GM20431 (cell line): ENCODE data around the gene UBXN4.
"Not testable (repeated sequence)": the region's sequence is repeated elsewhere in the genome, so short reads cannot be mapped to it uniquely, and the experiment has no call there.

Source experiments
- in situ Hi-C: fragments of 300-500 bp; cut with MseI, MboI; formaldehyde crosslinking; loops from one replicate; pipeline ENCODE4 v1.15.0; 2020; ENCODE audit warnings: low sequenced_read_pairs; ENCODE audit not compliant: unreplicated experiment

UBXN4 gene

DNA sequence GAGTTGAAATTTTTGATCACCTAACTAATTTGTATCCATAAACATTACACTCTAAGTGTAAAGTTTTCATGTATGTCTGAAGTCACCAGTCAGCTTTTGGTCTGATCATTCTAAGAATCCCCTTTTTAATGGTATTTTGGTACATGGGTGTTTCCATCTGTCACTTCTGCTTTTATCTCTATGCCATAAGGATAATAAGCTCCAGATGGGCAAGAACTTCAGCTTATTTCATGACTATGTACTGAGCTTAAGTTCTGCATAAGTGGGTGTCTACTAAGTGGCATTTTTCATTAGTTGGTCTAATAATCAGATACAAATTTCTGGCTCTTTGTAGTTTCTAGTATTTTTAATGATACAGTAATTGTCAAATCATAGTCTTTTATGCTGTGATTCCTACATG, 20.4 kb downstream of the UBXN4 start:
- in situ Hi-C loops: no loop called here

DNA sequence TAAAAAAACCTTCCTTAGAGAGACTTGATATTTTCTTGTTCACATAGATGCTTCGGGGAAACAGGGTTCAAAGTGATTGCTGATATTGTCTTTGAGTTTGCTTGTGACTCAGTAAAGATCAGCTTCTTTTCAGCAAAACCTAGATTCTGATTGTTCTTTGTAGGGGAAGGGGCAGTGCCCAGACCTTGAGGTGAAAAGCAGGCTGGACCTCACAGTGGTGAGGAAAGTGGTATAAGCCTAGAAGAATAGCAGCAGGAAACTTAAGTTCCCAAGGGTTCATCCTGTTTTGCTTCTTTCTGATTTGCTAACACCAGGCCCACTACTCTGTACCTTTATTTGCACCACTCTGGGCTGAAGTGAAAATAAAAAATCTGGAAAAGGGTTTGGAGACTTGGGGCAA, 20.9 kb downstream of the UBXN4 start:
- in situ Hi-C loops: no loop called here

DNA sequence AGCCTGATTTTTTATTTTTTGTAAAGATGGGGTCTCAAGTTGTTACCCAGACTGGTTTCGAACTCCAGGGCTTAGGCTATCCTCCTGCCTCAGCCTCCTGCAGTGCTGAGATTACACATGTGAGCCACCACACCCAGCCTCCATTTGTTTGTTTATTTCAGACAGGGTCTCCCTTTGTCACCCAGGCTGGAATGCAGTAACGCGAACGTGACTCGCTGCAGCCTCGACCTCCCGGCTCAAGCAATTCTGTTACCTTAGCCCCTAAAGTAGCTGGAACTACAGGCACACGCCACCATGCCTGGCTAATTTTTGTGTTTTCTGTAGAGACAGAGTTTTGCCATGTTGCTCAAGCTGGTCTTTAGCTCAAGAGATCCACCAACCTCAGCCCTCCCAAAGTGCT, 27.2 kb downstream of the UBXN4 start:
- in situ Hi-C loops: no loop called here

DNA sequence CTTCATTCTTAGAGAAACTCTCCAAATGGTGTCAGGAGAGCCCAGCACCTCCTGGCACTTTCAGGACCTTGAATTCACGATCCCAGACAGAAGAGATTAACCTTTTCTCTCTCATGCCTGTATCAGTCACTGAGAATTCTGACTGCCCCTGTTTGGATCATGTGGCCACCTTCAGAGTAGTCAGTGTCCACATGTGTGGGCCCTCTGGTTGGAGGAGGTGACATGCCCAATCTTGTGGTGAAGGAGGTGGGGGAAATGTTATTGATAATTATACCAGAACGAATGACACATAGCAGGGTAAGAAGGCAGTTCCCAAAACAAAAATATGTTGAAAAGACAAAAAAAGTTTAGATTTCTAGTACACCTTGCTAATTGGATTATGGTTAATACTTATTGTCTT, 31.7 kb downstream of the UBXN4 start:
- in situ Hi-C loops: no loop called here

DNA sequence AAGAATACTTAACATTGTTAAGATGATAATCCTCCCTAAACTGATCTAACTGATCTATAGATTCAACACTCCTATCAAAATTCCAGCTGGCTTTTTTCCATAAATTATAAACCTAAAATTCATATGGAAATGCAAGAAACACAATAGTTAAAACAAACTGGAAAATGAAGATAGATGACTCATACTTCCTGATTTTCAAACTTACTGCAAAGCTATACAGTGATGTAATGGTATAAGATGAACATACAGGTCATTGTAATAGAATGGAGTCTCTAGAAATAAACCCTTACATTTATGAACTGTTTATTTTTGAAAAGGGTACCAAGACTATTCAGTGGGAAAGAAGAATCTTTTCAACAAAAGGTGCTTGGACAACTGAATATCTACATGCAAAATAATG, 32.3 kb downstream of the UBXN4 start:
- in situ Hi-C loops: no loop called here

DNA sequence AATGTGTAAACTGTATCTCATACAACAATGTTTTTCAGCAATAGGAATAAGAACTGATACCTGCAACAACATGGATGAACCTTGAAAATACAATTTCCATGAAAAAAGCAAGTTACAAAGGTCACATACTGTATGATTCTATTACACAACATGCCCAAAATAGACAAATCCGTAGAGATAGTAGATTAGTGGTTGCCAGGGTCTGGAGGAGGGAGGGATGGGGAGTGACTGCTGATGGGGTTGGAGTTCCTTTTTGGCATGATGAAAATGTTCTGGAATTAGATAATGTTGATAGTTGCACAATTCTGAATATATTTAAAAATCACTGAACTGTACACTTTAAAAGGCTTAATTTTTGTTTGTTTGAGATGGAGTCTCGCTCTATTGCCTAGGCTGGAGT, 33.8 kb downstream of the UBXN4 start:
- in situ Hi-C loops: no loop called here

DNA sequence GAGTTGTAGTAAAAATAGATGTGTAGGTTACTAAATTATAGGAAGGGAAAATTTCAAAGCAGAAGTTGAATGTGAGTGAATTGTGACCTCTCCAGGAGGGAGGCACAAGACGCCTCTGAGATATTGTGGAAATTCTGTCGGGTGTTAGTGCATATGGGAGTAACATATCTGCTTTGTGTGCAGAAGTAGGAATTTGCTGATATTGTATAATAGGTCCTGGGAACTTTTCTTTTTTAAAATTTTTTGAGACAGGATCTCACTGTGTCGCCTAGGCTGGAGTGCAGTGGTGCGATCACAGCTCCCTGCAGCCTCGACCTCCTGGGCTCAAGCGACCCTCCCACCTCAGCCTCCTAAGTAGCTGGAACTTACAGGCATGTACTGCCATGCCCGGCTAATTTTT, 34.7 kb downstream of the UBXN4 start:
- in situ Hi-C loops: no loop called here

DNA sequence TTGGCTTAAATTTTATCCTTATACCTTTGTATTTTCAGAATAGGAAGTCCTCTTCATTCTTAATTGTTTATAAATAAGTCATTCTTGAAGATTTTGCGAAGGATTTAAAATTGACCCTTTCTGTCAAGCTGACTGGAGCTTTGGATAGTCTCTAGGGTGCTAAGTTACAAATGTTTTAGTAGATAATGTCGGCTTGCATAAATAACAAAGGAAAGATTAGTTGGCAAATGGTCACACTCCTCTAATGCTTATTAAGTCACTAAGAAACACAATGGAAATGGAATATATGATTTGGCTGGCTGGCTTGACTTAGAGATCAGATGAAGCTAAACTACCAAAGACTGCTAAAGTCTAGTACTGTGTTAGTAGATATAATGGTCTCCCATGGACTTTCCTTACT, 40.6 kb downstream of the UBXN4 start:
- in situ Hi-C loops: no loop called here

DNA sequence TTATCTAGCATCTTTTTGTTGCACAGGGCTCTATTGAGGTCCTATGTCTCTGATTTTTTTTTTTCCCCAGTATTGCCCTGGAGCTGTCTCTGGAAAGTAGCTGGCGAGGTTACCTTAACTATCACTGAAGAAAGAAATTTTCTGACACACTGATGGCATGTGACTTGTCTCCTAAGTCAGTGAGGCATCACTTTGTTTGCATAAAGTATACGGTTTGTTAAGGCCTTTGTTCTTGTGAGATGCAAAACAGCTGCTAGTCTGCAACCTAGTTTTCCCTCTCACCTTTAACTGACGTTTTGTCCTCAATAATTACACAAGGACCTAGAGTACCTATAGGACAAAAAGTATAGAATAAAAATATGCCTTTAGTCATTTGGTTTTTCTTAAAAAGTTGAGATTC, 41.8 kb downstream of the UBXN4 start:
- in situ Hi-C loops: no loop called here

DNA sequence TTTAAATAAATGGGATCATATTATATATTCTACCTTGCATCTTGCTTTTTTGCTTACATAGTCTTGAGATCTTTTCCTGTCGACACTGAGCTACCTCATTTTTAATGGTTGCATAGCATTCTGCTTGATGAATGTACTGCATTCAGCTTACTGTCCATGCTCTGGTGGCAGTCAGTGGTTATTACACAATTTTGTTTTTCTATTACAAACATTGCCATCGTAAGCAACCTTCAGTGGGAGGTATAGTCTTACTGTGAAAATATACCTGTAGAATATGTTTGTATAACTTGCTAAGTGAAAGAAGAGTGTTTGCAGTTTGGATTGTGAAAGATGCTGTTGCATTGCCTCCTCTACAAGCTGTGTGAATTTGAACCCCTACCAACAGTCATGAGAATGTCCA, 43.4 kb downstream of the UBXN4 start:
- in situ Hi-C loops: no loop called here

DNA sequence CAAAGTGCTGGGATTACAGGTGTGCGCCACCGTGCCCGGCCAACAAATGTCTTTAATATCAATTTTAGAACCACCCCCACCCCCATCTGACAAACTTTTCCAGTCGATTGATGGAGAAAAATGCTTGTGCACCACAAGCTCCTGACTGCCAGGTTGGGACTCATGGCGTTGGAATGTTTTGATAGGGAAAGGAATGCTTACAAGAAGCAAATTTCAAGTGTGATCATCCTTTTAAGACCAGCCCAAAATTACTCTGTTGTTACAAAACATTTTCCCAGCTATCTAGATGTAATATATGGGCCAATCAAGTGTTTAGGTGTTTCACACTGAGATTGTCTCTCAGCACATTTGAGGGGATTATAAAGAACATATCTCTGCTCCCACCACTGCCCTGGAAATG, 45.2 kb downstream of the UBXN4 start:
- in situ Hi-C loops: no loop called here

DNA sequence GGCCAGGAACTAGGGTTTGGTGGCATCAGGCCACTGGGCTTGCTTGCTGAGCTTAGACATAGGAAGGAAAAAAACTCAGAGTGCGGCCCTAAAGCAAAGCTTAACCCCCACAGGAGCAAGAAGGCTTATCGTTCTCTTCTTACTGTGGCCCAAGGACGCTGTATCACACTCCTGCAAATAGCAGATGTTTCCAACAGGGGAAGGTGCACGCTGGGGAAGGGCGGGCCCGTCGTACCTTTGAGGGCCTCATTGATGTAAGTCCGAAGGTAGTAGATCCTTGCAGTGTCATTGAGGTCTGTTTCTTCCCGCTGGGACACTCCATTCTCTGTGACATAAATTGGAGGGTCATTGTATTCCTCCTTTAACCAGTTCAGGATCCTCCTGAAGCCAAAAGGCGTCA, 48.8 kb downstream of the UBXN4 start:
- in situ Hi-C loops: no loop called here

DNA sequence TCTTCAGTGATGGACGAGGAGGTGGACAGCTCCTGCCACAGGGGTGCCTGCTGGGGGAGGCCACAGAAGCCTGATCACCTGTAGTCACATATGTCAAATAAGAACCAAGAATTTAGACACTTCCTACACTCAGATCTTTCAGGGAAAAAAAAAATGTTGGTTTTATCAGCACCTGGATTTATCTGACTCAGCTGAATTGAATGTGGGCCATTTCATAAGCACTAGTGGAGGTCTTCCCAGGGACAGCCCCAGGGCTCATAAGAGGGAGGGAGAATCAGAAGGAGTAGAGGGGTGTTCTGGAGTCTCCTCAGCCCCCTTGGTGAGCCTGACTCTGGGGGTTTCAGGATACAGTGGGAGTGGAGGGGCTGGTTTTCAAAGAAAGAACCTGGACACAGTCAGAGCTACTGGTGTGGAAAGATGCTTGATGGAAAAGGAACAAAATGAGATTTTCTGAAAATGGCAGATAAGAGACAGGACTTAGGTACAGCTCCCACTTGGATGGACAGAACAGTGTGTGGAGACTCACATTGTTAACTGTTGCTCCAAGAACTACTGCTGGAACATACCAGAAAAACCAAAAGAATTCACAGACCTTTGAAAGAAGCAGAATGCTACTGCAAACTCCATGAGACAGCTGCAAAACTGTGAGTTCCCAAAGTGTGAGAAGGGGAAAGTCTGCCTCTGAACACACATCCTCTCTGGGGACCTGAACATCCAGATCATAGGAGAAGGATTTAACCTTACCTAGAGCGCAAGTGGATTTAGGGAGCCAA, 49.9 kb downstream of the UBXN4 start:
- in situ Hi-C loops: no loop called here

DNA sequence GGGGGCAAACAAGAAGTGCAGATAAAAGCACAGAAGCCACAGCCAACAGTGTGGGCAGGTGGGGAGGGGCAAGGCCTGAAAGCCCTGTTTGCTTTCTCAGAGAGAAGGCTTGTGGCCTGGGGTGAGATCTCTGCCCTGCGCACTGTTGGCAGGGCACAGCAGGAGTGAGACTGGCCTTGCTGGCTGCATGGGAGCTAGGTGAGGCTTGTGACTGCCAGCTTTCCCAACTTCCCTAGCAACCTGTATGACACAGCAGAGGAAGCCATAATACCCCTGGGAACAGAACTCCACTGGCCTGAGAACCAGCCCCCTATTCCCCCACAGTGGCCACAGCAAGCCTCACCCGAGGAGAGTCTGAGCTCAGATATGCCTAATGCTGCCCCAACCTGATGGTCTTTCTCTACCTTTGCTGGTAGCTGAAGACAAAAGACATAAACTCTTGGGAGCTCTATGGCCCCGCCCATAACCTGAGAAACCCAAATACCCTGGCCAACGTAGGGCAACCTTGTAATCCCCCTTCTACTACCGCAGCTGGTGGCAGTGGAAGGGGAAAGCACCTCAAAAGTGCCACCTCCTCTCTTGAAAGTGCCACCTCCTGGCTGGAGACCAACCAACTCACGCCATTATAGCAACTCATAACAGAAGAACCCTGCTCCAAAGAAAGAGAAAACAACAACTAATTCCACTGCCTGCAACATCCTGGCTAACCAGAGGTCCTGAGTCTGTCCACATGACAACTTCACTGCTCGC, 50.9 kb downstream of the UBXN4 start:
- in situ Hi-C loops: no loop called here

DNA sequence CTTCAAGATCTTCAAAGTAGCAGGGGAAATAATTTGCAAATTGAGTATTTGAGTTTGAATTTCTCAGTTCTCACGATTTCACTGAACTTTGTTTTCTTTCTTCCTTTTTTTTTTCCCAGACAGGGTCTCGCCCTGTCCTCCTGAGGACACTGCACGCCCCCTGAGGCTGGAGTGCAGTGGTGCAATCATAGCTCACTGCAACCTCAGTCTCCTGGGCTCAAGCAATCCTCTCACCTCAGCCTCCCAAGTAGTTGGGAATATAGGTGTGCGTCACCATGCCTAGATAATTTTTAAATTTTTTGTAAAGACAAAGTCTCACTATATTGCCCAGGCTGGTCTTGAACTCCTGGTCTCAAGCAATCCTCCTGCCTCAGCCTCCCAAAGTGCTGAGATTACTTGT, 54.0 kb downstream of the UBXN4 start:
- in situ Hi-C loops: not testable (repeated sequence)

DNA sequence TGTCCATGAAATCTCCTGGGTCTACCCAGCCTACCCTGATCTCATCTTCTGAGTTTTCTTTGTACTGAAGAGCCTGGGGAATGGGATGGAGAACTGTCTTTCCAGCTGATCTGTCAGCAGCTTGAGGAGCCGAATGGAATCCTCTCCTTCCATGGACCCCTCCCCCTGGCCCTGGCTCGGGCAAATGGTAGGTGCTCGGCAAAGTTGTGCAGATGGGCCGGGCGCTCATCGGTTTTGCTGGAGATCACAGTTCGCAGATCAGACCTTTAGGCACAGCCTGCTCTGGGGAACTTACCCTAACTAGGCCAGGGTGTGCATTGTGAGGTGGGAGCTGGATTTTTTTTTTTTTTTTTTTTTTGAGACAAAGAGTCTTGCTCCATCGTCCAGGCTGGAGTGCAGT, 55.0 kb downstream of the UBXN4 start:
- in situ Hi-C loops: no loop called here

DNA sequence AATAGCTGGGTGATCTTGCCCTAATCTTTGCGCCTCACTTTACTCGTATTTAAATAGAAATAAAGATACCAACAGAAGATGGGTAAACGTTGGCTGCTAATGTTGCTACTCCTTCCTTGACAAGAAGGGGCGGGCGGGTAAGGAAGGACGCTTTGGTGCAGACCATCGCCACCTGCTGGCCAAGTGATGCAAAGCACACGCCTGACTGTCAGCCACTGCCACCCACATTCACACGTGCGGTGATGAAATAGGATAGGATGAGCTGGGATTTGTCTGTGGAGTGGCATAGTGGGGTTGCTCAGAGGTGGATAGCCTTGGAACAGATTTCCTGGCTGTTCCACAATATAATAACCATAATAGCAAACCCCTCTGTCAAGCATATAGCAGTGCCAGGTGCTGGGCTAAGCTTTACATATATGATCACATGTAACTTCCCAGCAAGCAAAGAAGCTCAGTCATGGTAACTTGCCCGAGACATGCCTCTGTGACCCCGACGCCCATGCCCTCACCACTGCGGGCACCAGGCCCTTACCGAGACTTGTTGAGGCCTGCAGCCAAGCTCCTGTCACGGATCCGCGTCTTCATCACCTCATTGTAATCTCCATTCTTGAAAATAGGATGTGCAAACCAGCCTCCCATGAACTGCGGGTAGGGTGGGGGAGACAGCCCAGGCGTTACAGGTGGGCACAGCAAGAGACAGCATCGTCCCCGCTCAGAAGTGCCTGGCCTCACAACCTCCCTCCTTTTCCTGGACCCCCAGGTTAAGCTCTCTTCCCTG, 56.0 kb downstream of the UBXN4 start:
- in situ Hi-C loops: no loop called here

DNA sequence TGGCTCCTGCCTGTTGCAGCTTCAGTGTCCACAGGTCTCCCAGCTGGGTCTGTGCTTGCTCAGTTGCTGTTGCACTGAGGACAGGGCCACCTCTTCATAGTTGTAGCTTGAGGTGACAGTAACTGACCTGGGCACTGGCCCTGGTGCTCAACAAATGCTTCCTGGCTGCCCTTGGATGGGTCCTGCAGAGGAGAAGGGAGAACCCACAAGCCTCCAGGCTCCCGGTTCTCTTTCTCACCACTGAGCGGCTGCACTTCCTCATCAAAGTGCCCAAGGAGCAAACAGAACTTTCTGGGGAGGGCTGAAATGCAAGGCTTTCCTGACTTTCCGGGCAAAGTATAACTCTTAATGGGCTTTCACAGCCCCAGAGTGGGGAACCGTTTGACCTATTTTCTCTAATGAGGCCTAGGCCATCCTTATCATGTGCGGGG, 56.6 kb downstream of the UBXN4 start:
- in situ Hi-C loops: no loop called here

DNA sequence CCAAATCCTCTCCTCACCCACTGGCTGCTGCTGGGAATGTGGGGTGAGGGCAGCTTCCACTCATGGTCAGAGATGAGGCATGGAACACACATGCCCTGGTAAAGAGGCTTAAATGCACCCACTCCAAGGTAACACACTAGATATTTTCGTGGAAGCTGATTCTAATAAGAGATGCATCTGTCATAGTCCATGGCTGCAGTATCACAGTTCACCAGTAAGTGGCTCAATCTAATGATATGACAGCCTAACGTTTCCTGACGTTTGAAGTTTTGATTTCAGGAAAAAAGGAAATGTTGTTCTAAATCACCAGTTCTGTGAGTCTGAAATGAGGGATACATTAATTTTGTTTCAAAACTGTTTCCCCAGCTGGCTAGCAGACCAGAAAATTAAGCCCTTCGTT, 57.1 kb downstream of the UBXN4 start:
- in situ Hi-C loops: no loop called here

DNA sequence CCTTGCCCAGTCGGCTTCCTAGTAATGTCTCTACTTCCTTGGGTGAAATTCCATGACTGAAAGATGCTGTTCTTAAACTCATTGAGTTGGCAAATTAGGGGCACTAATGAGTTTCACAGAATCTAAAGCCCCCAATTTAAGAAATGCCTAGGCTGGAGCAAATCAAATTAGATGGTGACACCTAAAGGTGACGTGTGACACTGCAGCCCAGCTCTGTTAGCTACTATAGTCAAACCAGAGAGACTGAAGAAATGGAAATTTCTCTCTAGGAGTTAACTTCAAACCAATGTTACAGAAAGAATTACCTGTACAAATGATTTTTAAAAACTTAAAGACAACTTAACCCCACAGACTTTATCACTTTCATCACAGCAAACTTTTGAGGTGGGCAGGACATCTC, 58.1 kb downstream of the UBXN4 start:
- in situ Hi-C loops: no loop called here
